ENCODE measurements around the gene CYP3A4. TPM values are rescaled to one million over a fixed set of nuclear protein-coding genes. Genes with fewer than 3 reads are reported as not detected.

The CYP3A4 gene
- total and polyA plus RNA-seq, 2 of the 8 experiments (the other 6 are each of a cell fraction or from before 2014, with no cell fraction given) = not detected

- Histone ChIP-seq H2BK5ac (ENCODE audit: low read depth, low read length) (no peak within 1 kb of the TSS), H3K9ac (replicated peaks in 1 of 4; ENCODE audit: extremely low read depth in 1 of 4, low read depth in 3 of 4, low read length in 3 of 4) (no peak within 1 kb of the TSS), H3K79me1 (ENCODE audit: low read depth, low read length) (no peaks in the 10 kb centered on the region), H3K9me3 (ENCODE audit: insufficient read depth in 2 of 2, low read depth in 1 of 2, low read length in 1 of 2) (no peaks in the 10 kb centered on the region), H3K56ac (replicated peaks; ENCODE audit: insufficient read length, low read depth, low read length) (no peak within 1 kb of the TSS), H2BK15ac (ENCODE audit: low read length) (no peak within 1 kb of the TSS), H3K27ac (ENCODE audit: low read depth, low read length) (no peak within 1 kb of the TSS), H3K4me3 (ENCODE audit: extremely low read depth in 1 of 4, insufficient read depth in 2 of 4, low read depth in 3 of 4, low read length in 4 of 4) (no peak within 1 kb of the TSS), H3K18ac (ENCODE audit: extremely low read depth, low read length) (no peak within 1 kb of the TSS), H3K4me2 (ENCODE audit: insufficient read depth in 1 of 2, low read depth in 2 of 2, low read length in 2 of 2) (no peak within 1 kb of the TSS), H4K8ac (ENCODE audit: extremely low read depth, insufficient read depth, low read length) (no peak within 1 kb of the TSS), H4K5ac (ENCODE audit: insufficient read length, low read depth, low read length) (no peak within 1 kb of the TSS), H2BK20ac (ENCODE audit: low read length) (no peak within 1 kb of the TSS), H3K4ac (replicated peaks; ENCODE audit: insufficient read length, low read depth, low read length) (no peak within 1 kb of the TSS), H3K36me3 (ENCODE audit: control insufficient read depth in 2 of 4, insufficient read depth in 4 of 4, low read length in 3 of 4) (no peaks in the 10 kb centered on the region), H4K20me1 (replicated peaks in 1 of 2; ENCODE audit: control insufficient read depth in 1 of 2, insufficient read depth in 2 of 2, low read length in 2 of 2) (no peaks in the 10 kb centered on the region), H3K23me2 (ENCODE audit: low read depth, low read length) (no peaks in the 10 kb centered on the region), H3K79me2 (ENCODE audit: control insufficient read depth in 1 of 2, insufficient read depth in 2 of 2, low read length in 2 of 2) (no peaks in the 10 kb centered on the region), H2AFZ (ENCODE audit: low read length) (no peak within 1 kb of the TSS), H2AK5ac (ENCODE audit: low read depth, low read length) (no peak within 1 kb of the TSS), H2BK12ac (ENCODE audit: low read depth, low read length) (no peak within 1 kb of the TSS), H4K91ac (replicated peaks; ENCODE audit: insufficient read length, low read length) (no peak within 1 kb of the TSS), H3K14ac (ENCODE audit: insufficient read length) (no peak within 1 kb of the TSS), H2BK120ac (replicated peaks; ENCODE audit: low read depth, low read length) (no peak within 1 kb of the TSS), H3K27me3 (replicated peaks in 1 of 4; ENCODE audit: control insufficient read depth in 3 of 4, extremely low read depth in 1 of 4, insufficient read depth in 3 of 4, low read length in 3 of 4) (no peaks in the 10 kb centered on the region), H3K4me1 (replicated peaks in 1 of 4; ENCODE audit: control insufficient read depth in 3 of 4, insufficient read depth in 4 of 4, low read length in 3 of 4) (peaks cover 0 to 6% (median 2%) of the 10 kb centered on the region in 4 experiments; a peak in 3 of 7 replicates), H3K23ac (ENCODE audit: insufficient read length) (no peak within 1 kb of the TSS)
- POLR2A ChIA-PET (ENCODE audit: partially characterized antibody) = no interaction called here
- CTCF ChIA-PET (ENCODE audit: partially characterized antibody) = interaction anchor here (1.0 kb wide), 1 partner anchor 657 kb away, joined by 3 read pairs; no protein-coding TSS in a partner anchor
- FAIRE-seq (no peak), DNase-seq (ENCODE audit: low read depth in 1 of 2, low spot score in 2 of 2) (no peak)
- WGBS, 2 experiments (ENCODE audit: extremely low coverage in 1 of 2, insufficient coverage in 1 of 2, insufficient read length in 1 of 2, insufficient replicate concordance in 2 of 2, low coverage in 1 of 2, low lambda C conversion rate in 2 of 2, missing lambda C conversion rate in 1 of 2) = 96% methylated on average over 5 of the region's 5 CpGs; no CpG with 5 or more reads in 1 of the 2 experiments
- TF ChIP-seq CBX5 (IDR thresholded peaks at IDR 0.05; ENCODE audit: low read depth, low read length) (no peak), SAP30 (IDR thresholded peaks at IDR 0.05; ENCODE audit: insufficient read depth, insufficient replicate concordance, low read length) (no peak), ATF2 (IDR thresholded peaks at IDR 0.05; ENCODE audit: low read length) (no peak), RNF2 (IDR thresholded peaks at IDR 0.05; ENCODE audit: borderline replicate concordance, low read depth, low read length, missing control alignments, poor library complexity, severe bottlenecking) (no peak), EP300 (IDR thresholded peaks at IDR 0.05; ENCODE audit: borderline replicate concordance in 1 of 2, low read depth in 2 of 2, low read length in 2 of 2) (no peak), HDAC6 (IDR thresholded peaks at IDR 0.05; ENCODE audit: low read depth, low read length) (no peak), CREB1 (IDR thresholded peaks at IDR 0.05) (no peak), HDAC2 (IDR thresholded peaks at IDR 0.05; ENCODE audit: borderline replicate concordance in 1 of 2, low read depth in 2 of 2, low read length in 2 of 2) (no peak), MAFK (IDR thresholded peaks at IDR 0.05; ENCODE audit: low read depth, low read length) (no peak), GABPA (IDR thresholded peaks at IDR 0.05; ENCODE audit: borderline replicate concordance, insufficient read depth, low read length) (no peak), TBP (IDR thresholded peaks at IDR 0.05; ENCODE audit: low read depth, low read length) (no peak)
These were observed 49.0 kb downstream of the CYP3A4 start, which contains the start of gene CYP3A7 for GRCh38 chr7:99734987-99735386. CYP3A7 (minus strand) TSS chr7:99735196; CDS start chr7:99735093, 103 bp downstream.
